ENCODE measurements around the gene TNFRSF19.

The TNFRSF19 gene

DNA sequence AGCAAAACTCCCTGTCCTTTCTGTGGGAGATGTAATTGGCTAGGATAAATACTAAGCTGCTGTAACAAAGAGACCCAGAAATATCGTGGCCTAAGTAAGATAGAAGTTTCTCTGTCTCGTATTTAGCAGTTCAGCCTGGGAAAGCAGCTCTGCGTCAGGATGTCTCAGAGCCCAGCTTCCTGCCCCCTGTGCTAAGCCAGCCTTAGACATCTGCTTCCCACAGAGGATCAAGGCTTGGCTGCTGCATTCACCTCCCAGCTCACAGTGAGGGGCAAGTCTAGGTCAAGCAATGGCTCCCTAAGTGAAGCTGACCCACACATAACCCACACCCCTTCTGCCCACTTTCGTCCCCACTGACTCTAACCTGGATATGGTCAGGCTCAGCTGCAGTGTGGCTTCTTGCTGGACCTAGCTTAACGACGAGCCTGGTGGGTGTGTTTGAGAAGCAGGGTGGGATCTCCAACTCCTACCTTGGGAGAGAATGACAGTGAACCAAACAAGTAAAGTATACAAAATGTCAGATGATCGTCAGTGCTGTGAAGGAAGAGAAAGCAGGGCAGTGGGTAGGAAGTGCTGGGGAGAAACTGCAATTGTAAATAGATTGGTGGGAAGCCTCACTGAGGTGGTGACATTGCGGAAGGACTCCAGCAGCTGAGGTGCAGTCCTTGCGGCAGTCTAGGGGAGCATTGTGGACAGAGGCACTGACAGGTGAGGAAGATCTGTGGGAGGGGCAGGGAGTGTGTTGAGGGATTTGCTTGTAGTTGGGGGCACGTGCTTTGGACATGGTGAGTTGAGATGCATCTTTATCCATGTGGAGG lies 82.9 kb downstream of the TNFRSF19 start:
- Histone ChIP-seq H3K27me3 (ENCODE audit: insufficient read depth, poor library complexity, severe bottlenecking) (no peaks in the 10 kb centered on the region), H3K4me3 (replicated peaks; ENCODE audit: insufficient read depth, low read length) (no peak overlapping the region), H3K27ac (replicated peaks) (no peak overlapping the region)
- TF ChIP-seq SPI1 (IDR thresholded peaks at IDR 0.05; ENCODE audit: borderline replicate concordance, low read depth) (no peak), POLR2AphosphoS5 (IDR thresholded peaks at IDR 0.05; ENCODE audit: low read depth) (no peak), GABPA (IDR thresholded peaks at IDR 0.05; ENCODE audit: low read depth) (no peak), CTCF (IDR thresholded peaks at IDR 0.05; ENCODE audit: insufficient read depth, low read length) (no peak)
- TF ChIP-seq, protein P1, sequence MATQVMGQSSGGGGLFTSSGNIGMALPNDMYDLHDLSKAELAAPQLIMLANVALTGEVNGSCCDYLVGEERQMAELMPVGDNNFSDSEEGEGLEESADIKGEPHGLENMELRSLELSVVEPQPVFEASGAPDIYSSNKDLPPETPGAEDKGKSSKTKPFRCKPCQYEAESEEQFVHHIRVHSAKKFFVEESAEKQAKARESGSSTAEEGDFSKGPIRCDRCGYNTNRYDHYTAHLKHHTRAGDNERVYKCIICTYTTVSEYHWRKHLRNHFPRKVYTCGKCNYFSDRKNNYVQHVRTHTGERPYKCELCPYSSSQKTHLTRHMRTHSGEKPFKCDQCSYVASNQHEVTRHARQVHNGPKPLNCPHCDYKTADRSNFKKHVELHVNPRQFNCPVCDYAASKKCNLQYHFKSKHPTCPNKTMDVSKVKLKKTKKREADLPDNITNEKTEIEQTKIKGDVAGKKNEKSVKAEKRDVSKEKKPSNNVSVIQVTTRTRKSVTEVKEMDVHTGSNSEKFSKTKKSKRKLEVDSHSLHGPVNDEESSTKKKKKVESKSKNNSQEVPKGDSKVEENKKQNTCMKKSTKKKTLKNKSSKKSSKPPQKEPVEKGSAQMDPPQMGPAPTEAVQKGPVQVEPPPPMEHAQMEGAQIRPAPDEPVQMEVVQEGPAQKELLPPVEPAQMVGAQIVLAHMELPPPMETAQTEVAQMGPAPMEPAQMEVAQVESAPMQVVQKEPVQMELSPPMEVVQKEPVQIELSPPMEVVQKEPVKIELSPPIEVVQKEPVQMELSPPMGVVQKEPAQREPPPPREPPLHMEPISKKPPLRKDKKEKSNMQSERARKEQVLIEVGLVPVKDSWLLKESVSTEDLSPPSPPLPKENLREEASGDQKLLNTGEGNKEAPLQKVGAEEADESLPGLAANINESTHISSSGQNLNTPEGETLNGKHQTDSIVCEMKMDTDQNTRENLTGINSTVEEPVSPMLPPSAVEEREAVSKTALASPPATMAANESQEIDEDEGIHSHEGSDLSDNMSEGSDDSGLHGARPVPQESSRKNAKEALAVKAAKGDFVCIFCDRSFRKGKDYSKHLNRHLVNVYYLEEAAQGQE (IDR thresholded peaks at IDR 0.05; ENCODE audit: insufficient replicate concordance, low read depth) = no peak
- DNase-seq (ENCODE audit: low read depth in 1 of 2, low spot score in 1 of 2) = no peak

DNA sequence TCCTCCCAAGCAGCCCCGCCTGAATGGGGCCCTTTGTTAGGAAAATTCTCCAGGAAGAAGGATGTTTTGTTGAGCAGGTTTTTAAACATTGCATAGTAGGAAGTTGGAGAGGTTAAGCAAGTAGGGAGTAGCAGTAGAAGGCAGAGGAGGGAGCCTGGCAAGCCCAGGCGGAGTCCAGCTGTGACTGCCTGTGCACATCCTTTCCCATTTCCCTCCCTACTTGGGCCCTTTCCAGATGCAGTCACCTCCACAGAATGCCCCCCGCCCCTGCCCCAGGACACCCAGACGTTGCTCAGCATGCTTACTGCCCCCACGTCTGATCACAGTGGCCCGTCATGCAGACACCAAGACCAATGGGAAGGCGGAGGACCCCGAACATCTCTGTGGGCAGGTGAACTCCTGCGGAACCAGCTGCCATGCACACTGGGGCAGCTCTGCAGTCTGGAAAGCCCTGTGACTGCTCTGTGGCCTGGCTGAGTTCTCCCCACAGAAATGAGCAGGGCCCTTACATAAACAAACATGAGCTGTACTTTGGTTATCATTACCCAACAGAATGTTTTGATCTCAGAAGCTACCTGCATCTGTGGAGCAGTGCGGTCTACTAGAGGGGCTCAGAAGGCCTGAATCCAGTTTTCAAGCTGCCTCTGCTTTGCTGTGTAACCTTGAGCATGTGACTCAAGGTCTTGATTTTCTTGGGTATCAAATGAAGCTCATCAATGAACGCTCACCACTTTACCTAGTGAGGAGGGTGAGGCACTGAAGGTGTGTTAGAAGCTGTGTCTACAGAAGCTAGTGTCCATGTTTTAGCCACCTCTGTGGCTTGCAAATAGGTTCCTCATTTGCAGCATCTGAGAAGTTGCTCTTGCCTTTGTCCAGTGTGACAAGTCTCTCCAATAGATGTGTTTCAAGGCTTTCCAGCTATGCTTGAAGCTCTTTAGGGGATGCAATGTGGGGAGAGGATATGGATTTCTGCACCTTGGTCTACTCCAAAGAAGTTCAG lies 84.2 kb downstream of the TNFRSF19 start:
- Histone ChIP-seq H3K4me3 (replicated peaks; ENCODE audit: insufficient read depth, low read length) (no peak overlapping the region), H3K27ac (replicated peaks) (no peak overlapping the region), H3K27me3 (ENCODE audit: insufficient read depth, poor library complexity, severe bottlenecking) (no peaks in the 10 kb centered on the region)
- TF ChIP-seq, protein P1 (IDR thresholded peaks at IDR 0.05; ENCODE audit: insufficient replicate concordance, low read depth) = no peak
- TF ChIP-seq POLR2AphosphoS5 (IDR thresholded peaks at IDR 0.05; ENCODE audit: low read depth) (no peak), GABPA (IDR thresholded peaks at IDR 0.05; ENCODE audit: low read depth) (no peak), CTCF (IDR thresholded peaks at IDR 0.05; ENCODE audit: insufficient read depth, low read length) (no peak), SPI1 (IDR thresholded peaks at IDR 0.05; ENCODE audit: borderline replicate concordance, low read depth) (no peak)
- peak in 1 of 2 experiments; percentile 11 for DNase-seq (ENCODE audit: low read depth in 1 of 2, low spot score in 1 of 2)

GRCh38 chr13:23655321-23655720 lies 85.1 kb downstream of the TNFRSF19 start:
- H3K27ac ChIP-seq (replicated peaks) = no peak overlapping the region
- no peaks in the 10 kb centered on the region for H3K27me3 ChIP-seq (ENCODE audit: insufficient read depth, poor library complexity, severe bottlenecking)
- no peak for DNase-seq (ENCODE audit: low read depth in 1 of 2, low spot score in 1 of 2)
- TF ChIP-seq GABPA (IDR thresholded peaks at IDR 0.05; ENCODE audit: low read depth) = no peak
- TF ChIP-seq, protein P1 (IDR thresholded peaks at IDR 0.05; ENCODE audit: insufficient replicate concordance, low read depth) = no peak
- TF ChIP-seq SPI1 (IDR thresholded peaks at IDR 0.05; ENCODE audit: borderline replicate concordance, low read depth) = no peak
- TF ChIP-seq CTCF (IDR thresholded peaks at IDR 0.05; ENCODE audit: insufficient read depth, low read length) = no peak
- TF ChIP-seq POLR2AphosphoS5 (IDR thresholded peaks at IDR 0.05; ENCODE audit: low read depth) = no peak
- no peak overlapping the region for H3K4me3 ChIP-seq (replicated peaks; ENCODE audit: insufficient read depth, low read length)
